Left ventricle myocardium inferior (tissue), 1 donor: ENCODE measurements around the gene SMAD4. TPM values are rescaled to one million over a fixed set of nuclear protein-coding genes. Genes with fewer than 3 reads are reported as not detected.
A peak's percentile ranks its signal among the peaks of the same experiment; 100 is the strongest.

Experiments used
- DNase-seq: peaks from one replicate; pipeline ENCODE4 v3.0.0-alpha.2; 2020
- H3K27ac ChIP-seq: fragments of 200-600 bp; replicated peaks from 2 replicates; pipeline ENCODE4 v1.8.0; 2021
- H3K27me3 ChIP-seq: fragments of 200-600 bp; 2 replicates; pipeline ENCODE4 v1.8.0; 2021; ENCODE audit warnings: low read depth
- H3K36me3 ChIP-seq: fragments of 200-600 bp; 2 replicates; pipeline ENCODE4 v1.8.0; 2021
- H3K4me1 ChIP-seq: fragments of 200-600 bp; 2 replicates; pipeline ENCODE4 v1.8.0; 2021
- H3K4me3 ChIP-seq: fragments of 200-600 bp; 2 replicates; pipeline ENCODE4 v1.8.0; 2021; ENCODE audit warnings: mild to moderate bottlenecking, moderate library complexity
- H3K9me3 ChIP-seq: fragments of 200-600 bp; replicated peaks from 2 replicates; pipeline ENCODE4 v1.8.0; 2021
- CTCF ChIP-seq: fragments of 200-600 bp; IDR thresholded peaks from 2 replicates; pipeline ENCODE4 v1.8.0; 2021; ENCODE audit warnings: antibody characterized with exemption, mild to moderate bottlenecking, borderline replicate concordance
- intact Hi-C: fragments of 100-400 bp; cut with micrococcal nuclease; formaldehyde crosslinking; loops from one replicate; pipeline ENCODE4 v1.11.0; 2022
- total RNA-seq: library from RNA; stranded (reverse); fragmentation: NEBNext Ultra II Directional; extraction: Animal tissue kit (Norgen Biotek cat#: 25700); gene quantifications from one replicate; pipeline ENCODE4 v1.2.1, GENCODE V29; 2021
- donor health status: DM: no; HTN: yes; CAD: no; lungs with severe emphysema.

Gene SMAD4
- total RNA-seq, 1 donor from 2014 or later = 82.9 TPM

GRCh38 chr18:51025512-51025911, 4.5 kb upstream of the SMAD4 start:
- no peaks in the 10 kb centered on the region for H3K9me3 ChIP-seq
- no peak for TF ChIP-seq CTCF
- H3K27me3 ChIP-seq = no peaks in the 10 kb centered on the region
- intact Hi-C loops = loop anchor here (10.0 kb wide), 1 partner anchor 51 kb away; no protein-coding TSS in a partner anchor
- H3K27ac ChIP-seq = no peak overlapping the region
- no peak overlapping the region for H3K4me3 ChIP-seq
- DNase-seq = no peak
- peaks cover 18% of the 10 kb centered on the region for H3K36me3 ChIP-seq
- peaks cover 44% of the 10 kb centered on the region for H3K4me1 ChIP-seq

- H3K36me3 ChIP-seq = peaks cover 18% of the 10 kb centered on the region
- H3K4me1 ChIP-seq = peaks cover 67% of the 10 kb centered on the region
- no peak for TF ChIP-seq CTCF
- H3K4me3 ChIP-seq = peak overlapping the region; percentile 84
- no peaks in the 10 kb centered on the region for H3K9me3 ChIP-seq
- no peak for DNase-seq
- H3K27me3 ChIP-seq = no peaks in the 10 kb centered on the region
- intact Hi-C loops = loop anchor here (10.0 kb wide), 1 partner anchor 54 kb away; no protein-coding TSS in a partner anchor
- peak overlapping the region; percentile 99 for H3K27ac ChIP-seq
Measured at GRCh38 chr18:51028201-51028805, 1.7 kb upstream of the SMAD4 start.

GRCh38 chr18:51029378-51029693, 677 bp upstream of the SMAD4 start:
- Histone ChIP-seq H3K9me3 (no peaks in the 10 kb centered on the region), H3K4me1 (peaks cover 77% of the 10 kb centered on the region), H3K27ac (peak overlapping the region; percentile 99), H3K27me3 (no peaks in the 10 kb centered on the region), H3K36me3 (peaks cover 18% of the 10 kb centered on the region), H3K4me3 (peak overlapping the region; percentile 84)
- no peak for TF ChIP-seq CTCF
- no peak for DNase-seq
- intact Hi-C loops = loop anchor here (10.0 kb wide), 1 partner anchor 55 kb away; no protein-coding TSS in a partner anchor

GRCh38 chr18:51030537-51031258, 685 bp downstream of the SMAD4 start:
- intact Hi-C loops = no loop called here
- peak; percentile 78 for DNase-seq
- H3K36me3 ChIP-seq = peaks cover 7% of the 10 kb centered on the region

GRCh38 chr18:51032193-51032592, 2.2 kb downstream of the SMAD4 start:
- no peaks in the 10 kb centered on the region for H3K9me3 ChIP-seq
- TF ChIP-seq CTCF = no peak
- H3K27ac ChIP-seq = peak overlapping the region; percentile 99
- intact Hi-C loops = no loop called here
- peak overlapping the region; percentile 84 for H3K4me3 ChIP-seq
- no peak for DNase-seq
- peaks cover 92% of the 10 kb centered on the region for H3K4me1 ChIP-seq
- H3K27me3 ChIP-seq = no peaks in the 10 kb centered on the region
- no peaks in the 10 kb centered on the region for H3K36me3 ChIP-seq

More at GRCh38 chr18:51030537-51031258, 685 bp downstream of the SMAD4 start:
- TF ChIP-seq CTCF = no peak
- Histone ChIP-seq H3K4me1 (peaks cover 91% of the 10 kb centered on the region), H3K4me3 (peak overlapping the region; percentile 84), H3K27me3 (no peaks in the 10 kb centered on the region), H3K9me3 (no peaks in the 10 kb centered on the region), H3K27ac (peak overlapping the region; percentile 99)
